ENCODE measurements around the gene PAK6.

The PAK6 gene

GRCh38 chr15:40312370-40313158, 73.7 kb downstream of the PAK6 start:
- no peak for DNase-seq

- no peak for DNase-seq
Observed at GRCh38 chr15:40313531-40314398, 74.9 kb downstream of the PAK6 start.

- DNase-seq: no peak
Observed at GRCh38 chr15:40314723-40315276, 75.9 kb downstream of the PAK6 start.

GRCh38 chr15:40316931-40317330, 78.1 kb downstream of the PAK6 start:
- no peak for DNase-seq

- DNase-seq: no peak
Observed at GRCh38 chr15:40317580-40317979, 78.7 kb downstream of the PAK6 start.

- no peak for DNase-seq
Observed at GRCh38 chr15:40320409-40320808, 81.5 kb downstream of the PAK6 start.

- DNase-seq: peak; percentile 51
Observed at GRCh38 chr15:40320931-40321371, 82.1 kb downstream of the PAK6 start.

- DNase-seq: no peak
Observed at GRCh38 chr15:40322531-40323238, 83.8 kb downstream of the PAK6 start.

- peak; percentile 43 for DNase-seq
Observed at GRCh38 chr15:40323239-40323952, 84.5 kb downstream of the PAK6 start, which contains the start of gene INAFM2. Gene INAFM2 (plus strand): TSS chr15:40323692. CDS start chr15:40324056, 364 bp downstream.

GRCh38 chr15:40323953-40324937, 85.4 kb downstream of the PAK6 start:
- no peak for DNase-seq

GRCh38 chr15:40325188-40325587, 86.3 kb downstream of the PAK6 start:
- DNase-seq: no peak

GRCh38 chr15:40325700-40326099, 86.8 kb downstream of the PAK6 start:
- DNase-seq: no peak

All from NCI-H1436 treated with DMSO at 0.1 percent for 48 hours (cell line).